ENCODE results near the gene UGDH.

The UGDH gene

DNA sequence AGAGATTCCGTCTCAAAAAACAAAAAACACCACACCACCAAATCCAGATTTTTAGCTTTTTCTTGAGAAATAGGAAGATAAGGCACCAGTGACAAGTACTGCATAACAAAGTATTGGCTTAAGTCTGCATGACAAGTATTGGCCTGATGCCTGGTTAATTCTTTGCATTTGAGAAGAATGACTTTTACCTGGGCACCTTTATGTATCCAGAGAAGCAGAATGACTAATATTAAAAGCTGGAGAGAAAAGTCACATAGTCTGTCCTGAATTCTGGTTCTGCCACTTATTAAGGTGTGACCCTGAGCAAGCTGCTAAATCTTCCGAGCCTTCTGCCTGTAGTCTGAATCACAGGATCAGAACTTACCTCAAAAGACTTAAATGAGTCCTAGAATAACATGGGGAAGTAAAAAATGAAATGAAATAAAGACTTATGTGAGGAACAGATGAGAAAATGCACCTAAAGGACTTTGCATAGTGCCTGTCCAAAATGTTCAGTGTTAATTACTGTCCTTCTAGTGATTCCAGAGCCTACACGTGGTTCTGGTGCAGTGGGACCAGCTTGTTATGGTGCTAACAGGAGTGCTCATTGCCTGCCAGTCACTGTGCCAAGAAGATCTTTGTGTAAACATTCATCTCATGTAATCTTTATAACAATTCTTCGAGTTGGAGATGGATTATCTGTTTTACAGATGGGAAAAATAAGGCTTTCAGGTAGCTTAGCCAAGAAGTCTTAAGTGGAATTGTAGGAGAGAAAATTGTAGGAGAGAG is 31.6 kb downstream of the UGDH start:
- H3K4me3 ChIP-seq (ENCODE audit: low read depth, low read length): no peak overlapping the region
- TF ChIP-seq, protein P1, sequence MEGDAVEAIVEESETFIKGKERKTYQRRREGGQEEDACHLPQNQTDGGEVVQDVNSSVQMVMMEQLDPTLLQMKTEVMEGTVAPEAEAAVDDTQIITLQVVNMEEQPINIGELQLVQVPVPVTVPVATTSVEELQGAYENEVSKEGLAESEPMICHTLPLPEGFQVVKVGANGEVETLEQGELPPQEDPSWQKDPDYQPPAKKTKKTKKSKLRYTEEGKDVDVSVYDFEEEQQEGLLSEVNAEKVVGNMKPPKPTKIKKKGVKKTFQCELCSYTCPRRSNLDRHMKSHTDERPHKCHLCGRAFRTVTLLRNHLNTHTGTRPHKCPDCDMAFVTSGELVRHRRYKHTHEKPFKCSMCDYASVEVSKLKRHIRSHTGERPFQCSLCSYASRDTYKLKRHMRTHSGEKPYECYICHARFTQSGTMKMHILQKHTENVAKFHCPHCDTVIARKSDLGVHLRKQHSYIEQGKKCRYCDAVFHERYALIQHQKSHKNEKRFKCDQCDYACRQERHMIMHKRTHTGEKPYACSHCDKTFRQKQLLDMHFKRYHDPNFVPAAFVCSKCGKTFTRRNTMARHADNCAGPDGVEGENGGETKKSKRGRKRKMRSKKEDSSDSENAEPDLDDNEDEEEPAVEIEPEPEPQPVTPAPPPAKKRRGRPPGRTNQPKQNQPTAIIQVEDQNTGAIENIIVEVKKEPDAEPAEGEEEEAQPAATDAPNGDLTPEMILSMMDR (IDR thresholded peaks at IDR 0.05; ENCODE audit: control insufficient read depth, extremely low read depth, insufficient read depth): no peak
- peak; percentile 67 for DNase-seq (ENCODE audit: low read depth)

DNA sequence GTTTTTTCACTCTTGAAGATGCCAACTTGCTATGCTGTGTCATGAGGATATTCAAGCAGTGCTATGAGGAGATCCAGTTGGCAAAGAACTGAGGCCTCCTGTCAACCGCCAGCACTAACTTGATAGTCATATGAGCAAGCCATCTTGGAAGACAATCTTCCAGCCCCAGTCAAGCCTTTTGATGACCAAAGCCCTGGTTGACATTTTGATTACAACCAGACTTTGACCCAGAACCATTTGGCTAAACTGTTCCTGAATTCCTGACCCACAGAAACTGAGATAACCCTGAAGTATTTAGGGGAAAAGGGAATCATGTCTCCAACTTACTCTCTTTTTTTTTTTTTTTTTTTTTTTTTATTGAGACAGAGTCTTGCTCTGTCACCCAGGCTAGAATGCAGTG is 32.9 kb downstream of the UGDH start:
- TF ChIP-seq, protein P1 (IDR thresholded peaks at IDR 0.05; ENCODE audit: control insufficient read depth, extremely low read depth, insufficient read depth): no peak

GRCh38 chr4:39490322-39490721 is 36.9 kb downstream of the UGDH start:
- TF ChIP-seq, protein P1 (IDR thresholded peaks at IDR 0.05; ENCODE audit: control insufficient read depth, extremely low read depth, insufficient read depth): no peak
- DNase-seq (ENCODE audit: low read depth): no peak
- no peak overlapping the region for H3K4me3 ChIP-seq (ENCODE audit: low read depth, low read length)

More for the DNA sequence above, 32.9 kb downstream of the UGDH start:
- no peak overlapping the region for H3K4me3 ChIP-seq (ENCODE audit: low read depth, low read length)
- no peak for DNase-seq (ENCODE audit: low read depth)

DNA sequence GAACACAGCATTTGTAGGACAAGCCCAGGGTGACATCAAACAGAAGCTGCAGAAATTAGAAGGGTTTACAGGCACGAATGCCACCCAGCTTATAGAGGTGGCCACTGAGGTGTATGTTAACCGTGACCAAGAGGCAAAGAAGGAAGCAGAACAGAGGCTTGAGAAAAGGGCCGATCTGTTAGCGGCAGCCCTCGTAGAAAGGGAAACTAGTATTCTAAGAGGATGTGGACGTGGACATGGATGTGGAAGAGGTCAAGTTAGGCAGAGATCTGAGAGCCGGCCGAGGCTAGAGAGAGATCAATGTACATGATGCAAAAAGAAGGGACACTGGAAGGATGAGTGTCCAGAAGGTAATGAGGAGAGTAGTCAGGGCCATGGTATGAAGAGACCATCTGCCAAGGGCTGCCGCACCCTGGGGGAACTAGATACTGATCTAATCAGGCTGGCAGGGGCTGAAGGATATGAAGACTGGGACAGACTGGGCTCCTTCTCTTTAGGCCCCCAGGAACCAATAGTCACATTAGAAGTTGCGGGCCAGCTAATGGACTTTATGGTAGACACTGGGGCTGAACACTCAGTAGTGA is 40.9 kb downstream of the UGDH start:
- DNase-seq (ENCODE audit: low read depth): no peak
- TF ChIP-seq, protein P1 (IDR thresholded peaks at IDR 0.05; ENCODE audit: control insufficient read depth, extremely low read depth, insufficient read depth): no peak
- no peak overlapping the region for H3K4me3 ChIP-seq (ENCODE audit: low read depth, low read length)

GRCh38 chr4:39484582-39485272 is 42.5 kb downstream of the UGDH start:
- no peak for DNase-seq (ENCODE audit: low read depth)
- no peak overlapping the region for H3K4me3 ChIP-seq (ENCODE audit: low read depth, low read length)
- TF ChIP-seq, protein P1 (IDR thresholded peaks at IDR 0.05; ENCODE audit: control insufficient read depth, extremely low read depth, insufficient read depth): no peak

DNA sequence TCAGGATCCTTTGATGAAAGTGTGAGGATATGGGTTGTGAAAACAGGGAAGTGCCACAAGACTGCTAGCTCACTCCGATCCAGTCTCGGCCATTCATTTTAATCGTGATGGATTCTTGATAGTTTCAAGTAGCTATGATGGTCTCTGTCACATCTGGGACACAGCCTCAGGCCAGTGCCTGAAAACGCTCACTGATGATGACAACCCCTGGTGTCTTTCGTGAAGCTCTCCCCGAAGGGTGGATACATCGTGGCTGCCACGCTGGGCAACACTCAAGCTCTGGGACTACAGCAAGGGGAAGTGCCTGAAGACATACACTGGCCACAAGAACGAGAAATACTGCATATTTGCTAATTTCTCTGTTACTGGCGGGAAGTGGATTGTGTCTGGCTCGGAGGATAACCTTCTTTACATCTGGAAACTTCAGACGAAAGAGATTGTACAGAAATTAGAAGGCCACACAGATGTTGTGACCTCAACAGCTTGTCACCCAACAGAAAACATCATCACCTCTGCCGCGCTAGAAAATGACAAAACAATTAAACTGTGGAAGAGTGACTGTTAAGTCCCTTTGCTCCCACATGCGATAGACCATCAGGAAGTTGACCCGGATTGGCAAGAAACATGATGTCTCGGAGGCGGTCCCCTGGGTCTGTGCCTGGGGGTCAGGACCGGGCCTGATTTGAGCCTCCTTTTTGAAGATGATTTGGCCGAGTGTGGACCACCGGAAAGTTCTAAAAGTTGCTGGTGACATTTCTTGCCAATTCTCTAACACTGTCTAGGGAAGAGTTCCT is 46.1 kb downstream of the UGDH start:
- TF ChIP-seq, protein P1 (IDR thresholded peaks at IDR 0.05; ENCODE audit: control insufficient read depth, extremely low read depth, insufficient read depth): no peak
- no peak overlapping the region for H3K4me3 ChIP-seq (ENCODE audit: low read depth, low read length)
- no peak for DNase-seq (ENCODE audit: low read depth)

All from LNCaP clone FGC (cell line).